Mesendoderm (in vitro differentiated cells): ENCODE measurements around the gene CCT7.

ENCODE experiments used
- DNase-seq: peaks from one replicate; pipeline ENCODE4 v3.0.0; 2013
- H2AK5ac ChIP-seq: 2 replicates; pipeline ENCODE4 v1.6.1; 2013; ENCODE audit warnings: low read length, inconsistent platforms
- H2BK120ac ChIP-seq: 2 replicates; pipeline ENCODE4 v1.6.1; 2013; ENCODE audit warnings: low read depth, mild to moderate bottlenecking, low read length, moderate library complexity, mixed read lengths
- H2BK15ac ChIP-seq: replicated peaks from 2 replicates; pipeline ENCODE4 v1.6.1; 2013; ENCODE audit warnings: low read depth, mild to moderate bottlenecking, moderate library complexity
- H2BK5ac ChIP-seq: 2 replicates; pipeline ENCODE4 v1.6.1; 2013; ENCODE audit warnings: low read length, inconsistent platforms
- H3K18ac ChIP-seq: 2 replicates; pipeline ENCODE4 v1.6.1; 2013; ENCODE audit warnings: mild to moderate bottlenecking, low read length, mixed read lengths
- H3K23ac ChIP-seq: one replicate; pipeline ENCODE4 v1.6.1; 2013; ENCODE audit warnings: low read length
- H3K27ac ChIP-seq: 2 replicates; pipeline ENCODE4 v1.5.1; 2013; ENCODE audit warnings: low read depth, mild to moderate bottlenecking, inconsistent platforms, low read length, moderate library complexity
- H3K27me3 ChIP-seq: 2 replicates; pipeline ENCODE4 v1.6.1; 2013; ENCODE audit warnings: low read length, control low read depth, mild to moderate bottlenecking, inconsistent platforms; ENCODE audit not compliant: insufficient read depth, poor library complexity
- H3K36me3 ChIP-seq: 2 replicates; pipeline ENCODE4 v1.6.1; 2013; ENCODE audit warnings: low read length, inconsistent platforms; ENCODE audit not compliant: control insufficient read depth, insufficient read depth
- H3K4ac ChIP-seq: one replicate; pipeline ENCODE4 v1.6.1; 2013; ENCODE audit warnings: low read depth, mild to moderate bottlenecking, low read length, moderate library complexity
- H3K4me1 ChIP-seq: 2 replicates; pipeline ENCODE4 v1.6.1; 2013; ENCODE audit warnings: low read depth, low read length, inconsistent platforms; ENCODE audit not compliant: control insufficient read depth
- H3K4me2 ChIP-seq: 2 replicates; pipeline ENCODE4 v1.6.1; 2013; ENCODE audit warnings: low read length
- H3K4me3 ChIP-seq: 2 replicates; pipeline ENCODE4 v1.5.1; 2013; ENCODE audit warnings: mild to moderate bottlenecking, low read length
- H3K56ac ChIP-seq: one replicate; pipeline ENCODE4 v1.6.1; 2013; ENCODE audit warnings: low read length
- H3K79me1 ChIP-seq: 2 replicates; pipeline ENCODE4 v1.6.1; 2013; ENCODE audit warnings: low read length, inconsistent platforms
- H3K79me2 ChIP-seq: 2 replicates; pipeline ENCODE4 v1.6.1; 2013; ENCODE audit warnings: mild to moderate bottlenecking, low read length; ENCODE audit not compliant: control insufficient read depth, insufficient read depth
- H3K9ac ChIP-seq: 2 replicates; pipeline ENCODE4 v1.6.1; 2013; ENCODE audit warnings: low read length, inconsistent platforms
- H4K5ac ChIP-seq: one replicate; pipeline ENCODE4 v1.6.1; 2013; ENCODE audit warnings: low read length
- H4K8ac ChIP-seq: one replicate; pipeline ENCODE4 v1.6.1; 2013; ENCODE audit warnings: low read depth, mild to moderate bottlenecking, control low read depth, low read length, moderate library complexity
- WGBS: extraction: QIAGEN DNeasy Blood & Tissue Kit; methylation state at CpG from one replicate; pipeline ENCODE4 v1.1.7; 2013; ENCODE audit warnings: low lambda C conversion rate, missing lambda C conversion rate; ENCODE audit not compliant: insufficient coverage; ENCODE audit errors: extremely low coverage; 5-methylcytosine and 5-hydroxymethylcytosine counted together

The CCT7 gene

GRCh38 chr2:73268830-73269685, 35.0 kb downstream of the CCT7 start:
- H4K5ac ChIP-seq, result no peak overlapping the region
- no peak overlapping the region for H2BK15ac ChIP-seq
- no peak overlapping the region for H2AK5ac ChIP-seq
- H2BK5ac ChIP-seq, result no peak overlapping the region
- H3K79me2 ChIP-seq, result no peaks in the 10 kb centered on the region
- peak overlapping the region; percentile 69 for H3K56ac ChIP-seq
- peak overlapping the region; percentile 32 for H3K9ac ChIP-seq
- peak overlapping the region; percentile 39 for H3K4me2 ChIP-seq
- H3K4ac ChIP-seq, result no peak overlapping the region
- no peaks in the 10 kb centered on the region for H3K36me3 ChIP-seq
- no peaks in the 10 kb centered on the region for H3K79me1 ChIP-seq
- H4K8ac ChIP-seq, result no peak overlapping the region
- peaks cover 13% of the 10 kb centered on the region for H3K27me3 ChIP-seq
- WGBS, result no CpG with 5 or more reads among the region's 113 CpGs
- peak; percentile 82 for DNase-seq
- no peak overlapping the region for H3K4me3 ChIP-seq
- no peak overlapping the region for H2BK120ac ChIP-seq
- H3K23ac ChIP-seq, result no peak overlapping the region
- no peak overlapping the region for H3K27ac ChIP-seq
- H3K18ac ChIP-seq, result no peak overlapping the region
- H3K4me1 ChIP-seq, result no peaks in the 10 kb centered on the region

- no peaks in the 10 kb centered on the region for H3K79me1 ChIP-seq
- no peaks in the 10 kb centered on the region for H3K36me3 ChIP-seq
- no peak overlapping the region for H2BK15ac ChIP-seq
- peak overlapping the region; percentile 39 for H3K4me2 ChIP-seq
- H3K4me1 ChIP-seq, result no peaks in the 10 kb centered on the region
- H3K9ac ChIP-seq, result peak overlapping the region; percentile 29
- DNase-seq, result no peak
- H4K8ac ChIP-seq, result no peak overlapping the region
- no peaks in the 10 kb centered on the region for H3K79me2 ChIP-seq
- H3K23ac ChIP-seq, result no peak overlapping the region
- H3K4ac ChIP-seq, result no peak overlapping the region
- H3K27me3 ChIP-seq, result peaks cover 13% of the 10 kb centered on the region
- H3K18ac ChIP-seq, result no peak overlapping the region
- no peak overlapping the region for H2AK5ac ChIP-seq
- no peak overlapping the region for H2BK5ac ChIP-seq
- H3K56ac ChIP-seq, result no peak overlapping the region
- WGBS, result no CpG with 5 or more reads among the region's 22 CpGs
- H4K5ac ChIP-seq, result no peak overlapping the region
- no peak overlapping the region for H3K4me3 ChIP-seq
- H2BK120ac ChIP-seq, result no peak overlapping the region
- no peak overlapping the region for H3K27ac ChIP-seq
Measured at GRCh38 chr2:73269686-73270465, 35.8 kb downstream of the CCT7 start.

GRCh38 chr2:73272270-73272669, 38.2 kb downstream of the CCT7 start:
- Histone ChIP-seq H2BK5ac (no peak overlapping the region), H4K5ac (no peak overlapping the region), H2BK120ac (no peak overlapping the region), H3K23ac (no peak overlapping the region), H2BK15ac (no peak overlapping the region), H4K8ac (no peak overlapping the region), H3K4me3 (no peak overlapping the region), H3K79me2 (no peaks in the 10 kb centered on the region), H3K4me2 (no peak overlapping the region), H3K79me1 (no peaks in the 10 kb centered on the region), H3K36me3 (no peaks in the 10 kb centered on the region), H3K27ac (no peak overlapping the region), H3K4ac (no peak overlapping the region), H3K27me3 (peaks cover 13% of the 10 kb centered on the region), H2AK5ac (no peak overlapping the region), H3K4me1 (no peaks in the 10 kb centered on the region), H3K18ac (no peak overlapping the region), H3K9ac (no peak overlapping the region), H3K56ac (no peak overlapping the region)
- DNase-seq, result no peak
- no CpG with 5 or more reads among the region's 1 CpG for WGBS

DNA sequence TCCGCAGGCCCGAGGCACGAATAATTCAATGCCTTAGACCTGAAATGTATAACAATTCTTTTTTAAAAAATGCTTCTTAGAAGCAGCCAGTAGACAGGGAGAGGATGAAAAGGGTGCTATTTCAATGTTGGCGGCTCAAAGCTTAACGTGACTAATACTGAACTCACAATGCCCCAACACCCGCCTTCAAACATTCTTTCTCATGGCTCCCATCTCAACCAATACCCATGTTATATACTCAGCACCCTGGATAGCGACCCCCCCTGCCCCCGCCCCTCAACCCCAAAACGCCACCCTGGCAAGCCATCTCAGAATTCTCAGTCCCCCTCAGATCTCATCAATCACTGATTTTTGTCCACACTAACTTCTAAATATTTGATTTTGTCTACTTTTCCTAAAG, 45.7 kb downstream of the CCT7 start:
- no peaks in the 10 kb centered on the region for H3K36me3 ChIP-seq
- H3K4me2 ChIP-seq, result no peak overlapping the region
- DNase-seq, result no peak
- no peak overlapping the region for H3K18ac ChIP-seq
- no peak overlapping the region for H2AK5ac ChIP-seq
- no peaks in the 10 kb centered on the region for H3K79me2 ChIP-seq
- no peaks in the 10 kb centered on the region for H3K27me3 ChIP-seq
- no peak overlapping the region for H2BK5ac ChIP-seq
- H3K4me3 ChIP-seq, result no peak overlapping the region
- H4K8ac ChIP-seq, result no peak overlapping the region
- H3K23ac ChIP-seq, result no peak overlapping the region
- H3K79me1 ChIP-seq, result no peaks in the 10 kb centered on the region
- no peak overlapping the region for H2BK120ac ChIP-seq
- WGBS, result no CpG with 5 or more reads among the region's 9 CpGs
- no peak overlapping the region for H2BK15ac ChIP-seq
- H3K4ac ChIP-seq, result no peak overlapping the region
- peaks cover 2% of the 10 kb centered on the region for H3K4me1 ChIP-seq
- H4K5ac ChIP-seq, result no peak overlapping the region
- no peak overlapping the region for H3K9ac ChIP-seq
- H3K56ac ChIP-seq, result no peak overlapping the region
- no peak overlapping the region for H3K27ac ChIP-seq

- H3K79me1 ChIP-seq, result no peaks in the 10 kb centered on the region
- peaks cover 2% of the 10 kb centered on the region for H3K4me1 ChIP-seq
- no peak overlapping the region for H2BK5ac ChIP-seq
- no peak overlapping the region for H2AK5ac ChIP-seq
- no peak overlapping the region for H3K18ac ChIP-seq
- no peak overlapping the region for H4K5ac ChIP-seq
- DNase-seq, result no peak
- no peak overlapping the region for H3K4me2 ChIP-seq
- H3K23ac ChIP-seq, result no peak overlapping the region
- H3K4me3 ChIP-seq, result no peak overlapping the region
- no peaks in the 10 kb centered on the region for H3K79me2 ChIP-seq
- H2BK15ac ChIP-seq, result no peak overlapping the region
- no peak overlapping the region for H2BK120ac ChIP-seq
- H3K27ac ChIP-seq, result no peak overlapping the region
- H3K56ac ChIP-seq, result no peak overlapping the region
- no peaks in the 10 kb centered on the region for H3K36me3 ChIP-seq
- no peak overlapping the region for H3K9ac ChIP-seq
- no peak overlapping the region for H3K4ac ChIP-seq
- H3K27me3 ChIP-seq, result no peaks in the 10 kb centered on the region
- no peak overlapping the region for H4K8ac ChIP-seq
Measured at GRCh38 chr2:73281244-73281643, 47.1 kb downstream of the CCT7 start.
